B cell (primary cell): ENCODE results near the gene DOHH. TPM values are rescaled to one million over a fixed set of nuclear protein-coding genes. Genes with fewer than 3 reads are reported as not detected.
"Not testable (repeated sequence)": the region's sequence is repeated elsewhere in the genome, so short reads cannot be mapped to it uniquely, and the experiment has no call there.

Experiments used
- ATAC-seq: fragments of 200-7000 bp; cut with Tn5 transposase; one replicate; pipeline ENCODE4 v1.10.0; 2021; ENCODE audit warnings: low read depth, mild to moderate bottlenecking, moderate number of reproducible peaks, moderate library complexity
- CTCF ChIA-PET: fragments of 350-600 bp; sonication (Branson Sonifier 250); formaldehyde crosslinking; loops from one replicate; lab custom pipeline; 2021; ENCODE audit warnings: antibody characterized with exemption, inconsistent platforms; lab: Charles Lee
- POLR2A ChIA-PET: fragments of 350-600 bp; sonication (Branson Sonifier 250); formaldehyde crosslinking; loops from one replicate; lab custom pipeline; 2021; ENCODE audit warnings: antibody characterized with exemption; lab: Charles Lee
- DNase-seq: peaks from one replicate; pipeline ENCODE4 v3.0.0; 2013
- H2AFZ ChIP-seq: 2 replicates; pipeline ENCODE4 v1.6.1; 2012; ENCODE audit warnings: mild to moderate bottlenecking, low read depth, low read length; ENCODE audit not compliant: insufficient read depth, poor library complexity, severe bottlenecking
- H3K27ac ChIP-seq, 2 donors: 1 replicate in 1 of 2; 2 replicates in 1 of 2; pipeline ENCODE4 v1.5.1; 2012 to 2013; ENCODE audit warnings: low read length in 2 of 2, mild to moderate bottlenecking in 2 of 2, moderate library complexity in 1 of 2
- H3K27me3 ChIP-seq, 4 experiments: fragments of 200-600 bp in 1 of 4; sonication (generic) in 1 of 4; replicated peaks in 1 of 4; 1 replicate in 2 of 4; 2 replicates in 2 of 4; pipeline versions ENCODE4 v1.6.1 to v1.7.0; 2013 to 2016; ENCODE audit warnings: low read length in 3 of 4, mild to moderate bottlenecking in 2 of 4, mixed read lengths in 1 of 4, moderate library complexity in 1 of 4; ENCODE audit not compliant: insufficient read depth in 4 of 4, control insufficient read depth in 3 of 4; ENCODE audit errors: control extremely low read depth in 1 of 4
- H3K36me3 ChIP-seq, 2 experiments: replicated peaks in 1 of 2; 1 replicate in 1 of 2; 2 replicates in 1 of 2; pipeline versions ENCODE4 v1.6.1 to v1.7.1; 2013; ENCODE audit warnings: low read length in 1 of 2; ENCODE audit not compliant: insufficient read depth in 2 of 2, control insufficient read depth in 1 of 2; ENCODE audit errors: control extremely low read depth in 1 of 2, extremely low read depth in 1 of 2
- H3K4me1 ChIP-seq, 2 donors: fragments of 200-600 bp in 1 of 2; sonication (generic) in 1 of 2; 1 replicate in 1 of 2; 2 replicates in 1 of 2; pipeline versions ENCODE4 v1.5.1 to v1.6.1; 2013 to 2017; ENCODE audit warnings: low read length in 2 of 2; ENCODE audit not compliant: control insufficient read depth in 2 of 2, insufficient read depth in 2 of 2
- H3K4me2 ChIP-seq: replicated peaks from 2 replicates; pipeline ENCODE3; 2012; ENCODE audit warnings: mild to moderate bottlenecking, low read depth, low read length; ENCODE audit not compliant: poor library complexity, severe bottlenecking
- H3K4me3 ChIP-seq, 5 experiments: fragments of 200-600 bp in 1 of 5; sonication (generic) in 1 of 5; 1 replicate in 3 of 5; 2 replicates in 2 of 5; pipeline versions ENCODE4 v1.5.1 to v1.7.0; 2011 to 2016; ENCODE audit warnings: low read length in 4 of 5, mild to moderate bottlenecking in 4 of 5, low read depth in 2 of 5, control low read depth in 1 of 5, moderate library complexity in 1 of 5; ENCODE audit not compliant: insufficient read depth in 1 of 5; ENCODE audit errors: control extremely low read depth in 1 of 5, extremely low read depth in 1 of 5
- H3K79me2 ChIP-seq: fragments of 200-600 bp; sonication (generic); one replicate; pipeline ENCODE4 v1.6.0; 2016; ENCODE audit warnings: low read length; ENCODE audit not compliant: control insufficient read depth, insufficient read depth
- H3K9ac ChIP-seq: fragments of 200-600 bp; sonication (generic); 2 replicates; pipeline ENCODE4 v1.6.1; 2017; ENCODE audit warnings: mild to moderate bottlenecking, low read length, moderate library complexity
- H3K9me3 ChIP-seq, 3 donors: one replicate each; pipeline versions ENCODE4 v1.6.1 to v1.7.1; 2013; ENCODE audit warnings: low read length in 2 of 3; ENCODE audit not compliant: control insufficient read depth in 2 of 3, insufficient read depth in 1 of 3; ENCODE audit errors: control extremely low read depth in 1 of 3
- H4K20me1 ChIP-seq: 2 replicates; pipeline ENCODE4 v1.6.0; 2012; ENCODE audit warnings: mild to moderate bottlenecking, low read length; ENCODE audit not compliant: insufficient read depth, control insufficient read depth, poor library complexity, severe bottlenecking
- H3K27ac Mint-ChIP-seq: one replicate; pipeline ENCODE4 v1.8.0; 2021; ENCODE audit warnings: mixed read lengths
- H3K27me3 Mint-ChIP-seq: one replicate; pipeline ENCODE4 v1.8.0; 2021; ENCODE audit warnings: mixed read lengths
- H3K4me1 Mint-ChIP-seq: one replicate; pipeline ENCODE4 v1.8.0; 2021; ENCODE audit warnings: mixed read lengths
- H3K4me3 Mint-ChIP-seq: one replicate; pipeline ENCODE4 v1.8.0; 2021; ENCODE audit warnings: mixed read lengths
- H3K9me3 Mint-ChIP-seq: one replicate; pipeline ENCODE4 v1.8.0; 2022; ENCODE audit warnings: mixed read lengths; ENCODE audit not compliant: insufficient read depth
- EZH2 ChIP-seq: IDR thresholded peaks from 2 replicates; pipeline ENCODE4 v1.6.1; 2012; ENCODE audit warnings: borderline replicate concordance, low read depth, mild to moderate bottlenecking, moderate library complexity, low read length; ENCODE audit not compliant: insufficient read depth, poor library complexity, severe bottlenecking
- WGBS: methylation state at CpG from one replicate; pipeline ENCODE4 v1.1.5; 2013; ENCODE audit warnings: missing lambda C conversion rate; ENCODE audit not compliant: insufficient coverage; 5-methylcytosine and 5-hydroxymethylcytosine counted together
- intact Hi-C: fragments of 100-400 bp; cut with micrococcal nuclease; formaldehyde crosslinking; loops from one replicate; pipeline ENCODE4 v1.10.0; 2022
- polyA plus RNA-seq: library from polyadenylated mRNA; depleted of rRNA; stranded (reverse); fragments of >200 nt; gene quantifications from 2 replicates; pipeline ENCODE4 v1.2.3, GENCODE V29; 2012
- total RNA-seq, 2 donors: library from RNA; stranded (reverse); fragments of 120-200 nt in 1 of 2; gene quantifications; 1 replicate in 1 of 2; 2 replicates in 1 of 2; pipeline versions ENCODE4 v1.2.3 to v1.2.4, GENCODE V29; 2013 to 2022
- TF ChIP-seq, protein P1 (sequence below): fragments of 200-600 bp; IDR thresholded peaks from one replicate; pipeline ENCODE4 v1.8.0; 2022; ENCODE audit warnings: antibody characterized with exemption, mild to moderate bottlenecking

The DOHH gene
- total and polyA plus RNA-seq, 2 donors (not counting 1 experiment from before 2014, with no cell fraction given), result 6.6 to 8.6 TPM

DNA sequence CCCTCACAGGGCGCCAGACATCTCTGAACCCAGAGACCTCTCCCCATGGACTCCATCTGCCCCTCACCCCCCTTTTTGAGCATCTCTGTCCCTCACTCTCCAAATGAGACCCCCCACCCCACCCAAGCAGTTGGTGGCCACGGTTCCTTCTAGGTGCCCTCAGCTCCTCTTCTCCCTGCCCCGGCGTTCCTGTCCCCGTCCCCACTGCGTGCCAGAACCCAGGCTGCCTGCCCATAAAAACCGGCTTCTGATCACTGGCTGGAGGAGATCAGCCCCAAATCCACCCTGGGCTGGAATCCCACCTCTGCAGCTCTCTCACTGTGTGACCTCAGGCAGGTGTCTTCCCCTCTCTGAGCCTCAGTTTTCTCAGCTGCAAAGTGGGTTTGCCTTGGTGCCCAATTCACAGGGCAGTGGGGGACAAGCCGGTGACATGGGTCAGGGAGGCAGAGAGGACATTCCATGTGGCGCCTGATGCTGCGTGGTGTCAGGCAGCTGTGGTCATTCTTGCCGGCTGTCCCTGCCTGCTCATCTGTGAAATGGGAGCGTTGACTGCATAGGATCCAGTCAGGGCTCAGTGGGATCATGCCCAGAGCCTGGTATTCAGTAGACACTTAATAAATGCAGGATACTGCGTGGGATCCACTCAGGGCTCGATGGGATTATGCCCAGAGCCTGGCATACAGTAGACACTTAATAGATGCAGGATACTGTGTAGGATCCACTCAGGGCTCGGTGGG, 45.6 kb downstream of the DOHH start:
- no peak overlapping the region for H3K4me2 ChIP-seq
- DNase-seq (no peak), ATAC-seq (no peak)
- Mint-ChIP-seq H3K9me3 (no peaks in the 10 kb centered on the region), H3K27ac (no peak overlapping the region), H3K4me1 (no peaks in the 10 kb centered on the region), H3K27me3 (no peaks in the 10 kb centered on the region), H3K4me3 (no peak overlapping the region)
- H2AFZ ChIP-seq, result no peak overlapping the region
- TF ChIP-seq, protein P1, sequence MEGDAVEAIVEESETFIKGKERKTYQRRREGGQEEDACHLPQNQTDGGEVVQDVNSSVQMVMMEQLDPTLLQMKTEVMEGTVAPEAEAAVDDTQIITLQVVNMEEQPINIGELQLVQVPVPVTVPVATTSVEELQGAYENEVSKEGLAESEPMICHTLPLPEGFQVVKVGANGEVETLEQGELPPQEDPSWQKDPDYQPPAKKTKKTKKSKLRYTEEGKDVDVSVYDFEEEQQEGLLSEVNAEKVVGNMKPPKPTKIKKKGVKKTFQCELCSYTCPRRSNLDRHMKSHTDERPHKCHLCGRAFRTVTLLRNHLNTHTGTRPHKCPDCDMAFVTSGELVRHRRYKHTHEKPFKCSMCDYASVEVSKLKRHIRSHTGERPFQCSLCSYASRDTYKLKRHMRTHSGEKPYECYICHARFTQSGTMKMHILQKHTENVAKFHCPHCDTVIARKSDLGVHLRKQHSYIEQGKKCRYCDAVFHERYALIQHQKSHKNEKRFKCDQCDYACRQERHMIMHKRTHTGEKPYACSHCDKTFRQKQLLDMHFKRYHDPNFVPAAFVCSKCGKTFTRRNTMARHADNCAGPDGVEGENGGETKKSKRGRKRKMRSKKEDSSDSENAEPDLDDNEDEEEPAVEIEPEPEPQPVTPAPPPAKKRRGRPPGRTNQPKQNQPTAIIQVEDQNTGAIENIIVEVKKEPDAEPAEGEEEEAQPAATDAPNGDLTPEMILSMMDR, result no peak
- TF ChIP-seq EZH2, result no peak
- H3K79me2 ChIP-seq, result no peaks in the 10 kb centered on the region
- CTCF ChIA-PET, result no interaction called here
- peaks cover 0 to 22% of the 10 kb centered on the region in 2 experiments for H3K36me3 ChIP-seq
- no peaks in the 10 kb centered on the region for H3K27me3 ChIP-seq
- H3K4me1 ChIP-seq, result no peaks in the 10 kb centered on the region
- no peaks in the 10 kb centered on the region for H3K9me3 ChIP-seq
- intact Hi-C loops, result no loop called here
- H3K4me3 ChIP-seq, result no peak overlapping the region
- H3K27ac ChIP-seq, result no peak overlapping the region
- no peak overlapping the region for H3K9ac ChIP-seq
- POLR2A ChIA-PET, result no interaction called here
- 99% methylated on average over 15 of the region's 15 CpGs for WGBS
- no peaks in the 10 kb centered on the region for H4K20me1 ChIP-seq

DNA sequence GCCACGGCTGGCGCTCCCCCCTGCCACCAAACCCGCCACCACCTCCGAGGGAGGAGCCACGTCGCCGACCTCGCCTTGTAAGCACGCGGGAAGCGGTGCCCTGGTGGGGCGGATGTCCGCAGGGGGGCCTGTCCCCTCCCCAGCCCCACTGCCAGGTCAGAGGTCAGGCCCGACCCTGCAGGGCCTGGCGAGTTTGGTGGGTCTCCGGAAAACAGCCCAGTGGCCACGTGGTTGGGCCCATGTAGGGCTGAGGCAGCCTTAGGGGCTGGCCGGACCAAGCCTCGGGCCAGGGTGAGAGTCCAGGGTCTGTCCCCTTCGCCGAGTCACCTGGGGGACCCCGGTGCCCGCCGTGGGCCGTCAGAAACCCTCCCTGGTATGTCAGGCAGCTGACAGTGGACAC, 46.6 kb downstream of the DOHH start:
- ATAC-seq (no peak), DNase-seq (no peak)
- H3K27ac ChIP-seq, result no peak overlapping the region
- Mint-ChIP-seq H3K9me3 (no peaks in the 10 kb centered on the region), H3K4me3 (no peak overlapping the region), H3K4me1 (no peaks in the 10 kb centered on the region), H3K27me3 (no peaks in the 10 kb centered on the region), H3K27ac (no peak overlapping the region)
- no peaks in the 10 kb centered on the region for H4K20me1 ChIP-seq
- peaks cover 0 to 23% of the 10 kb centered on the region in 2 experiments for H3K36me3 ChIP-seq
- no peaks in the 10 kb centered on the region for H3K79me2 ChIP-seq
- no peak overlapping the region for H3K9ac ChIP-seq
- H3K4me1 ChIP-seq, result no peaks in the 10 kb centered on the region
- H3K27me3 ChIP-seq, result no peaks in the 10 kb centered on the region
- H3K9me3 ChIP-seq, result no peaks in the 10 kb centered on the region
- no peak overlapping the region for H2AFZ ChIP-seq
- no peak overlapping the region for H3K4me3 ChIP-seq
- intact Hi-C loops, result no loop called here
- no peak for TF ChIP-seq EZH2
- TF ChIP-seq, protein P1, result no peak
- ChIA-PET CTCF (no interaction called here), POLR2A (no interaction called here)
- WGBS, result 97% methylated on average over 23 of the region's 25 CpGs
- H3K4me2 ChIP-seq, result no peak overlapping the region

DNA sequence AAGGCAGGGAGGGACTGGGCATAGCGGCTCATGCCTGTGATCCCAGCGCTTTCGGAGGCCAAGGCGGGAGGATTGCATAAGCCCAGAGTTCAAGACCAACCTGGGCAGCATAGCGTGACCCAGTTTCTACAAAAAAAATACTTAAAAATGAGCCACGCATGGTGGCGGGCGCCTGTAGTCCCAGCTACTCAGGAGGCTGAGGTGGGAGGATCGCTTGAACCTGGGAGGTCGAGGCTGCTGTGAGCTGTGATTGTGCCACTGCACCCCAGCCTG, 47.6 kb downstream of the DOHH start:
- ATAC-seq, H3K4me2 ChIP-seq, H3K9ac ChIP-seq, H3K27ac Mint-ChIP-seq, H3K9me3 ChIP-seq, H3K9me3 Mint-ChIP-seq, H4K20me1 ChIP-seq, H3K4me3 ChIP-seq, H3K27ac ChIP-seq, H3K79me2 ChIP-seq, DNase-seq, H3K4me3 Mint-ChIP-seq, H3K27me3 ChIP-seq, H3K4me1 ChIP-seq, POLR2A ChIA-PET, H3K4me1 Mint-ChIP-seq, intact Hi-C loops, H3K27me3 Mint-ChIP-seq, H2AFZ ChIP-seq: not testable (repeated sequence)
- peaks cover 0 to 27% of the 10 kb centered on the region in 2 experiments for H3K36me3 ChIP-seq
- CTCF ChIA-PET, result interaction anchor here (0.6 kb wide), 1 partner anchor 20 kb away, joined by 3 read pairs; no protein-coding TSS in a partner anchor
- 100% methylated on average over 7 of the region's 10 CpGs for WGBS
